ENCODE measurements around the gene HOGA1. TPM values are rescaled to one million over a fixed set of nuclear protein-coding genes. Genes with fewer than 3 reads are reported as not detected.

The HOGA1 gene
- total RNA-seq, 1 donor from 2014 or later, result 2.6 TPM

- intact Hi-C loops (cut with DNase I), result loop anchor here (1.0 kb wide), 1 partner anchor 22 kb away; no protein-coding TSS in a partner anchor
- peaks cover 9 to 49% of the 10 kb centered on the region in 2 donors for H3K4me1 ChIP-seq
- DNase-seq (ENCODE audit: low spot score in 2 of 2), result peak; percentile 56 to 95
These were observed 12.2 kb downstream of the HOGA1 start for GRCh38 chr10:97596101-97597082.

DNA sequence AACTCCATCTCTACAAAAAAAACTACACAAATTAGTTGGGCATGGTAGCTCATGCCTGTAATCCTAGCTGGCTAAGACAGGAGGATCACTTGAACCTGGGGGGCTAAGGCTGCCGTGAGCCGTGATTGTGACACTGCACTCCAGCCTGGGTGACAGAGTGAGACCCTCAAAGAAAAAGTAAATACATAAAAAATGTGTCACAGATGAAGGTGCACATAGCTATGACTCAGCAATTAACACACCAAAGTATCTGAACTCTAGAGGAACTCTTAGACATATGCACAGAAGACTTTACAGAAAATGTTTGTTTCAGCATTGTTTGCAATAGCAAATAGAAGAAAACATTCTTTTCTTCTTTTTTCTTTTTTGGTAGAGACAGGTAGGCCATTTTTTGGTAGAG lies 13.6 kb downstream of the HOGA1 start:
- no peak for DNase-seq (ENCODE audit: low spot score in 2 of 2)
- intact Hi-C loops (cut with DNase I), result no loop called here
- Histone ChIP-seq H3K9me3 (no peaks in the 10 kb centered on the region), H3K4me1 (peaks cover 9 to 50% of the 10 kb centered on the region in 2 donors), H3K4me3 (no peak overlapping the region), H3K27me3 (no peaks in the 10 kb centered on the region), H3K27ac (peak overlapping the region; percentile 88 to 99), H3K36me3 (no peaks in the 10 kb centered on the region)
- TF ChIP-seq, protein P1, sequence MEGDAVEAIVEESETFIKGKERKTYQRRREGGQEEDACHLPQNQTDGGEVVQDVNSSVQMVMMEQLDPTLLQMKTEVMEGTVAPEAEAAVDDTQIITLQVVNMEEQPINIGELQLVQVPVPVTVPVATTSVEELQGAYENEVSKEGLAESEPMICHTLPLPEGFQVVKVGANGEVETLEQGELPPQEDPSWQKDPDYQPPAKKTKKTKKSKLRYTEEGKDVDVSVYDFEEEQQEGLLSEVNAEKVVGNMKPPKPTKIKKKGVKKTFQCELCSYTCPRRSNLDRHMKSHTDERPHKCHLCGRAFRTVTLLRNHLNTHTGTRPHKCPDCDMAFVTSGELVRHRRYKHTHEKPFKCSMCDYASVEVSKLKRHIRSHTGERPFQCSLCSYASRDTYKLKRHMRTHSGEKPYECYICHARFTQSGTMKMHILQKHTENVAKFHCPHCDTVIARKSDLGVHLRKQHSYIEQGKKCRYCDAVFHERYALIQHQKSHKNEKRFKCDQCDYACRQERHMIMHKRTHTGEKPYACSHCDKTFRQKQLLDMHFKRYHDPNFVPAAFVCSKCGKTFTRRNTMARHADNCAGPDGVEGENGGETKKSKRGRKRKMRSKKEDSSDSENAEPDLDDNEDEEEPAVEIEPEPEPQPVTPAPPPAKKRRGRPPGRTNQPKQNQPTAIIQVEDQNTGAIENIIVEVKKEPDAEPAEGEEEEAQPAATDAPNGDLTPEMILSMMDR (IDR thresholded peaks at IDR 0.05), result no peak

More at GRCh38 chr10:97596101-97597082, 12.2 kb downstream of the HOGA1 start:
- Histone ChIP-seq H3K27ac (peak overlapping the region; percentile 88 to 99), H3K9me3 (no peaks in the 10 kb centered on the region), H3K36me3 (no peaks in the 10 kb centered on the region), H3K27me3 (no peaks in the 10 kb centered on the region), H3K4me3 (no peak overlapping the region)
- TF ChIP-seq, protein P1 (IDR thresholded peaks at IDR 0.05), result no peak

DNA sequence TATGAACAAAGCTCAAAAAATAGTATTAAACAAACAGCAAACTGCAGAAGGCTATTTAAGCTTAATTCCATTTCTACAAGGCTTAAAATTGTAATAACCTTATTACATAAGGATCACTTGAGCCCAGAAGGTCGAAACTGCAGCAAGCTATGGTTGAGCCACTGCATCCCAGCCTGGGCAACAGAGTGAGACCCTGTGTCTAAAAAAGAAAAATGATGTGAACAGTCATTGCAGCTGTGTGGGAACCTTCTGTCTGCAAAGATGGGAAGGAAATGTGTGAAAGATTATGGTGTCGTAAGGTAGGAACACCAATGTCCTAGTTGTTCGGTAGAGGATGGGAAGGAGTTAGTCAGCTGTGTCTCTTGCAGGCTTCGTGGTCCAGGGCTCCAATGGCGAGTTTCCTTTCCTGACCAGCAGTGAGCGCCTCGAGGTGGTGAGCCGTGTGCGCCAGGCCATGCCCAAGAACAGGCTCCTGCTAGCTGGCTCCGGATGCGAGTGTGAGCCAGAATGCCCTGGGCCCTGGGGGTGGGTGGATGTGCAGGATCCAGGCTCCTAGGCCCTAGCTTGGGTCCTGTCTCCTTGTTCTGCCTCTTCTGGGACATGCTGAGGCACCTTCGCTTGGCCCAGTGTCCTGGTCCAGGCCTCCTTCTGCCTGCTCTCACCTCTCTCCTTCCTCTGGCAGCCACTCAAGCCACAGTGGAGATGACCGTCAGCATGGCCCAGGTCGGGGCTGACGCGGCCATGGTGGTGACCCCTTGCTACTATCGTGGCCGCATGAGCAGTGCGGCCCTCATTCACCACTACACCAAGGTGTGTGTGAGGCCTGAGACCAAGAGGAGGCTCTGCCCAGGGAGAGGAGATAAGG lies 14.4 kb downstream of the HOGA1 start:
- Histone ChIP-seq H3K27ac (peak overlapping the region; percentile 88 to 99), H3K4me3 (no peak overlapping the region), H3K36me3 (no peaks in the 10 kb centered on the region), H3K9me3 (no peaks in the 10 kb centered on the region), H3K27me3 (no peaks in the 10 kb centered on the region), H3K4me1 (peaks cover 9 to 45% of the 10 kb centered on the region in 2 donors)
- intact Hi-C loops (cut with DNase I), result no loop called here
- no peak for DNase-seq (ENCODE audit: low spot score in 2 of 2)
- TF ChIP-seq, protein P1 (IDR thresholded peaks at IDR 0.05), result no peak

DNA sequence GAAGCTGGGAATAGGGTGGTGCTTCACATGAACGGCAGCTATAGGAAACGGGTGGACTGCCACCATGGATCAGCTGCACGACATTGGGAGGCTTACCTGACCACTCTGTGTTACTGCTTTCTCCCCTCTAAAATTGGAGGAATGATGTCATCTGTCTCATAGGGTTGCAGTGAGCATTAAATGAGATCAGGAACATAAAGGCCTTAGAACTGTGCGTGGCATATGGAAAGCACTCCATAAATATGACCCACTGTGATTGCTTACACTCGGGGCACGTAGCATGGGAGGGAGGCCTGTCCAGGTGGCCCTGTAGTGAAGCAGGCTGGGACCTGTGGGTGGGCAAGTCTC lies 15.1 kb downstream of the HOGA1 start:
- Histone ChIP-seq H3K4me3 (no peak overlapping the region), H3K27me3 (no peaks in the 10 kb centered on the region), H3K9me3 (no peaks in the 10 kb centered on the region), H3K27ac (peak overlapping the region in 1 of 2 donors; percentile 99), H3K36me3 (no peaks in the 10 kb centered on the region), H3K4me1 (peaks cover 6 to 39% of the 10 kb centered on the region in 2 donors)
- no peak for DNase-seq (ENCODE audit: low spot score in 2 of 2)
- intact Hi-C loops (cut with DNase I), result no loop called here
- TF ChIP-seq, protein P1 (IDR thresholded peaks at IDR 0.05), result no peak

DNA sequence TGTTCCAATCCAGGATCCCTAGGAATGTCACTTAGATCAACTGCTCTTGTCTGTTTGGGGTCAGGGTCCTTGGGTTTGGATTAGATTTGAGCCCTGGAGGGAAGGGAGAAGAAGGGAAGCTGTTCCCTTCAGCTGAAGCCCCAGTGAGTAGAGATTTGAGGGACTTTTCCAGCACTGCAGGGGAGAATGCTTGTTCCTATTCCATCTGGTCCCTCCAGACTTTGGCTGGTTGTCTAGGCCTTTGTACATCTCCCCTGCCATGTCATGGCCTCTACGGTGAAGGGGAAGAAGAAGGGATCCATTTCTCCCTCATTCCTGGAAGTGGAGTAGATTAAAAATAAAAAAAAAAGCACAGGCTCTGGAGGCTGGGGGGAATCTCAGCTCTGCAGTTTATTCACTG lies 16.4 kb downstream of the HOGA1 start:
- Histone ChIP-seq H3K27me3 (no peaks in the 10 kb centered on the region), H3K36me3 (no peaks in the 10 kb centered on the region), H3K4me3 (no peak overlapping the region), H3K9me3 (no peaks in the 10 kb centered on the region), H3K27ac (peak overlapping the region in 1 of 2 donors; percentile 41), H3K4me1 (peaks cover 2 to 25% of the 10 kb centered on the region in 2 donors)
- no peak for DNase-seq (ENCODE audit: low spot score in 2 of 2)
- TF ChIP-seq, protein P1 (IDR thresholded peaks at IDR 0.05), result no peak
- intact Hi-C loops (cut with DNase I), result no loop called here
